Thyroid gland (tissue), 4 donors: ENCODE results near the gene NUTM1.

Experiments used
- CTCF ChIP-seq, 6 experiments: fragments of 200-600 bp in 3 of 6; fragments of 450-650 bp in 3 of 6; sonication (generic) in 3 of 6; IDR thresholded peaks; one replicate each; pipeline ENCODE4 v1.5.1; 2016 to 2019; ENCODE audit warnings: antibody characterized with exemption in 6 of 6, mild to moderate bottlenecking in 2 of 6, inconsistent platforms in 1 of 6, moderate library complexity in 1 of 6
- POLR2A ChIP-seq, 2 donors: fragments of 450-650 bp; IDR thresholded peaks; one replicate each; pipeline ENCODE4 v1.6.1; 2017; ENCODE audit warnings: antibody characterized with exemption in 2 of 2, mild to moderate bottlenecking in 2 of 2, moderate library complexity in 1 of 2

GRCh38 chr15:34367101-34368081, 24.3 kb downstream of the NUTM1 start, which contains the start of gene LPCAT4:
- TF ChIP-seq CTCF (IDR thresholded peaks at IDR 0.05) = peak; percentile 69 to 98 (median 94)
- TF ChIP-seq POLR2A (IDR thresholded peaks at IDR 0.05) = peak in 1 of 2 donors; percentile 84
